ENCODE measurements around the gene CHRM2. TPM values are rescaled to one million over a fixed set of nuclear protein-coding genes. Genes with fewer than 3 reads are reported as not detected.
A peak's percentile ranks its signal among the peaks of the same experiment; 100 is the strongest.
"Not testable (repeated sequence)": the region's sequence is repeated elsewhere in the genome, so short reads cannot be mapped to it uniquely, and the experiment has no call there.

CHRM2 gene
- total RNA-seq (2014; rRNA removed; shearing (Covaris generic)) (0.35 TPM in 2 replicates), polyA plus RNA-seq (2016; fragmentation: Nextera tagmentation; extraction: Ambion mirVana) (0.09 and 0.21 TPM in 2 replicates)
- long read RNA-seq, result 0 reads

DNA sequence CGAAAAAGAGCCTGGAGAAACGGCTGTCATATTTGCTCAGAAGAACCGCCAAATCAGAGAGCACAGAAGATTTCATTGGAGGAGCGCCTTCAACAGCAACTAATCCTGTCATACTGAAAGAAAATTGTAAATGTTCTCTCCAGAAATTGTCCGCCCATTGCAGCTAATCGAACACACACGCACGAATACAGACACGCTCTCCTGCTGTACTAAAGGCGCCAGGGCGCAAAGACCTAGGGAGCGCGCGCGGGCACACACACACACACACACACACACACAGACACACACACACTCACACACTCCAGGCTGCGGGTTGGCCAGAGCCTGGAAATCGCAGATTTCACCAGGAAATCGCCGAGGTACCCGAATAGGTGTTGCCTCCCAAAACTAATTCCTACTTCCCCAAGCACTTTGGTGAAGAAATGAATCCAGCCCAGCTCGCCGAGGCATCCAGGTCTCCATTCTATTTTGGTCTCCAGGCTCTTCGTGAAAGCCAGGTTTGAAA, at the start of gene CHRM2:
Gene CHRM2 (plus strand): TSS at position 157 of the 505 bp plus-strand sequence. CDS start 146,214 bp downstream, outside the sequence.
- Histone ChIP-seq H3K4me1 (ENCODE audit: insufficient read depth) (peaks cover 24% of the 10 kb centered on the region), H3K9me2 (ENCODE audit: insufficient read depth) (no peaks in the 10 kb centered on the region), H4K20me1 (replicated peaks; ENCODE audit: insufficient read depth) (no peaks in the 10 kb centered on the region; the same call in 1 of the 2 replicates), H3K4me3 (peak within 1 kb of the TSS; percentile 76), H2AFZ (peak within 1 kb of the TSS; percentile 96), H3K27me3 (ENCODE audit: insufficient read depth) (peaks cover 70% of the 10 kb centered on the region), H3K79me2 (replicated peaks; ENCODE audit: insufficient read depth) (no peaks in the 10 kb centered on the region), H3K4me2 (peak within 1 kb of the TSS; percentile 95), H3K36me3 (ENCODE audit: insufficient read depth) (no peaks in the 10 kb centered on the region), H3F3A (replicated peaks; ENCODE audit: low read depth) (no peaks in the 10 kb centered on the region), H3K27ac (ENCODE audit: low read depth) (no peak within 1 kb of the TSS)
- Mint-ChIP-seq H3K27ac (no peak within 1 kb of the TSS), H3K4me3 (peak within 1 kb of the TSS; percentile 72), H3K36me3 (ENCODE audit: low read depth) (no peaks in the 10 kb centered on the region), H3K9me3 (no peaks in the 10 kb centered on the region), H3K4me1 (peaks cover 27% of the 10 kb centered on the region), H3K27me3 (ENCODE audit: insufficient read depth, low read depth, poor library complexity) (peaks cover 56% of the 10 kb centered on the region)
- peak; percentile 11 for ATAC-seq
- TF ChIP-seq EZH2 (IDR thresholded peaks at IDR 0.05; ENCODE audit: low read depth, unreplicated experiment) (peak; percentile 30), ZNF462 (CRISPR knock-in tag; IDR thresholded peaks at IDR 0.05) (no peak), REST (IDR thresholded peaks at IDR 0.05; ENCODE audit: unreplicated experiment) (no peak), POLR2AphosphoS5 (IDR thresholded peaks at IDR 0.05; ENCODE audit: low read depth) (no peak)
- peak; percentile 44 for DNase-seq (ENCODE audit: low spot score)

- H3K4me2 ChIP-seq; H3K4me1 Mint-ChIP-seq; H3K4me3 ChIP-seq; H3K9me2 ChIP-seq (ENCODE audit: insufficient read depth); H3K27me3 Mint-ChIP-seq (ENCODE audit: insufficient read depth, low read depth, poor library complexity); H3K9me3 Mint-ChIP-seq; H3K27me3 ChIP-seq (ENCODE audit: insufficient read depth); H4K20me1 ChIP-seq (replicated peaks; ENCODE audit: insufficient read depth); H3K79me2 ChIP-seq (replicated peaks; ENCODE audit: insufficient read depth); H2AFZ ChIP-seq; H3K36me3 Mint-ChIP-seq (ENCODE audit: low read depth); ATAC-seq; H3F3A ChIP-seq (replicated peaks; ENCODE audit: low read depth); H3K36me3 ChIP-seq (ENCODE audit: insufficient read depth); DNase-seq (ENCODE audit: low spot score); H3K4me1 ChIP-seq (ENCODE audit: insufficient read depth); H3K27ac ChIP-seq (ENCODE audit: low read depth): not testable (repeated sequence)
- peak overlapping the region; percentile 57 for H3K4me3 Mint-ChIP-seq
- peak overlapping the region; percentile 75; the same call in 1 of the 2 replicates for H3K27ac Mint-ChIP-seq
Measured at GRCh38 chr7:136831398-136831797, 37.1 kb upstream of the CHRM2 start.
